ENCODE measurements around the gene CAND1.

Gene CAND1

DNA sequence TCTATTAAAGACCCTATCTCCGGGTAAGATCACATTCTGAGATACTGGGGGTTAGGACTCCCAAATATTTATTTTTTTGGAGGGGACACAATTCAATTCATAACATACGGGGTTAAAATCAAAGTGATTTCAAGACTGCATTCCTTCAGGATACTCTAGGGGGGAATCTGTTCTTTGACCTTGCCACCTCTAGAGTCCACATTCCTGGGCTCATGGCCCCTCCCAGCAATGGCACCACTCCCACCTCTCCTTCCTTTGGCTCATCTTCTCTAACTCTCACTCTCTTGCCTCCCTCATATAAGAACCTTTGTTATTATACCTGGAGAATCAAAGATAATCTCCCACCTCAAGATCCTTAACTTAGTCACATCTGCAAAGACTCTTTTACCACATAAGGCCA is 79.5 kb downstream of the CAND1 start:
- no peak for DNase-seq

DNA sequence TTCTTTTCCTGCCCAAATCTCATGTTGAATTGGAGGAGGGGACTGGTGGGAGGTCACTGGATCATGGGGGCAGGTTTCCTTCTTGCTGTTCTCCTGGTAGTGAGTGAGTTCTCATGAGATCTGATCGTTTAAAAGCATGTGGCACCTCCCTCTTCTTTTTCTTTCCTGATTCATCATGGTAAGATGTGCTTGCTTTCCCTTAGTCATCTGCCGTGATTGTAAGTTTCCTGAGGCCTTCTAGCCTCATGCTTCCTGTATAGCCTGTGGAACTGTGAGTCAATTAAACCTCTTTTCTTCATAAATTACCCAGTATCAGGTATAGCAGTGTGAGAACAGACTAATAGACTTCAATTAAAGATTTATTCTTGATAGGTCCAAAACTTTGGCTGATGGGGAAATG is 83.5 kb downstream of the CAND1 start:
- DNase-seq, result no peak

DNA sequence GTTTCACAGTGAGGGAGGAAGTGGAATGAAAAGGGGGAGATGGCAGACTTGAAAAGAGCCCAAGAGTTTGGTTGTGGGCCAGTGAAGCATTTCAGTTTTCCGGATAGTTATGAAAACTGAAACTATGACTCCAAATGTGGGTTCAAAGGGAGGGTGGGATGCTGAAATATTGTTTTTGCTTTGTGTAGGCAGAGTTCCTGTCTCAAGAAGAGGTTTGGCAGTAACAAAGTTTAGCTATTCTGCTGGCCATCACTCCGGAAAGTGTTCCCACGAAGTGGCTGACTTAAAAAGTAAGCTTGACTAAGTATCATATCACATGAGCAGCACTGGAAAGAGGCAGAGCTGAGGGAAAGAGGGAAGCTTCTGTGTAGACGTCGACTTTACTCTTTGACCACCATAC is 85.2 kb downstream of the CAND1 start:
- DNase-seq, result no peak

DNA sequence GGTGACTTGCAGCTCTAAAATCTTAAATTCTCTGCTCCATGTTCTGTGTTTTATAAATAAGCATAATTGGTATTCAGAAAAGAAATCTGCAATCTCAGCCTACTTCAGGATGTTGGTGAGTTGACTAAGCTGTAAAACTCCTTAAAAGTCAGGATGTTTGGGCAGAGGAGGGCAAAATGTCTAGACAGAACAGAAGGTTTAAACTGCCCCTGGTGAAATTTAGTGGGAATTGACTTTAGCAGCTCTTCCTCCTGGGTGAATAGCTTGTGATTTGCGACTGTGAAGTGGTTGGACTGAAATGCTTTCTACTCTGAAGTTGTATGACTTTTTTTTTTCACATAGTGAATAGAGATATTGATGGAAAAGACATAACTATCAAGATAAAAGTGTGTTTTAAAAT is 85.8 kb downstream of the CAND1 start:
- DNase-seq, result no peak

GRCh38 chr12:67355428-67356379 is 86.5 kb downstream of the CAND1 start:
- no peak for DNase-seq

DNA sequence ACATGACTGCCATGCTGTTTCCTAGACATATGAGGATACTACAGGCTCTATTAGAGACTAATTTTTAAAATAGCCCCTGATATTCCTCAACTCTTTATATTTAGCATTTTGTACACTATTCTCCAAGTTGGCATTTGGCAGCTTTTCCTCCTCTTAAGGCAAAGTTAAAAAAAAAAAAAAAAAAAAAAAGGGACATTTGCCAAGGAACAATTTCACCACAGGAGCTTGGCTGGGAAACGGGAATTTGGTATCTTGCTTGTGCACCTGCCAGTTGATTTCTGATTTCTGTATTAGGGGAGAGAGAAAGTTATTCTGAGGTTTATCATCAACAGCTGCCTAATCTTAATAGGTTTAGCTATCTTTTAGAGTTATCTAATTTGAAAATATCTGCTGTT is 87.2 kb downstream of the CAND1 start:
- no peak for DNase-seq

- no peak for DNase-seq
These were observed 88.4 kb downstream of the CAND1 start for GRCh38 chr12:67357376-67358125.

DNA sequence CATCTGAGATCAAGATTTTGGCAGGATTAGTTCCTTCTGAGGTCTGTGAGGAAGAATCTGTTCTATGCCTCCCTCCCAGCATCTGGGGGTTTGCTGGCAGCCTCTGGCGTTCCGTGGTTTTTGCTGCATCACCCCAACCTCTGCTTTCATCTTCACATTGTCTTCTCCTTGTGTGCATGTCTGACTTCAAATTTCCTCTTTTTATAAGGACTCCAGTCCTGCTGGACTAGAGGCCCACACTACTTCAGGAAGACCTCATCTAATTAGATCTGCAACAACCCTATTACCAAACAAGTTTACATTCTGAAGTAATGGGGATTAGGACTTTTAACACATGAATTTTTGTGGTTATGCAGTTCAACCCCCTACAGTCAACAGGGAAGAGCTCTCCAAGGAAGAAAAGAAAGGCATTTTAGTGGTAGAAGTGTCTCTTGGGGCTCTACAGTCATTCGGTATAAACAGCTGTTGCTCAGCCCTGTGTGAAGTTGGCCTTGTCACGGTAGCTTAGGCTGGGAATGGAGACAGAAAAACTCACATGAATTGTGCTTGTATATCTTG is 89.7 kb downstream of the CAND1 start:
- no peak for DNase-seq

- no peak for DNase-seq
These were observed 93.4 kb downstream of the CAND1 start for GRCh38 chr12:67362526-67362925.

DNA sequence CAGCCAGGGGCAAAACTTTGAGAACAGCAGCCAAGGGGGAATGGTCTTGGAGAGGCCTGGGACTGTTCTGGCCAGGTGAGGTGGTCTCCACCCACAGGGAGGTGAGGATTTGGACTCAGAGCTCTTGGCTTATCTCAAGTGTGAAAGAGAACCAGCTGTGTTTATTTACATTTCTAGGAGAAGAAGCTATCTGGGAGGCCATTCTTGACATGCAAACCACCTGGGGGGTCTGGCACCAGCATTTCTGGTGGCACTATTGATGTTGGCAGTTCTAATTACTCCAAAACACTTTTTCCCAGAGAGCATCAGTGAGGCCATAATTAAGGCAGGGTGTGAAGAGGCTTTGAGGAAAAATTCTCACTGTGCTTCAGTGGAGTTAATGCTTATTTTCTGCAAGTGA is 95.1 kb downstream of the CAND1 start:
- no peak for DNase-seq

DNA sequence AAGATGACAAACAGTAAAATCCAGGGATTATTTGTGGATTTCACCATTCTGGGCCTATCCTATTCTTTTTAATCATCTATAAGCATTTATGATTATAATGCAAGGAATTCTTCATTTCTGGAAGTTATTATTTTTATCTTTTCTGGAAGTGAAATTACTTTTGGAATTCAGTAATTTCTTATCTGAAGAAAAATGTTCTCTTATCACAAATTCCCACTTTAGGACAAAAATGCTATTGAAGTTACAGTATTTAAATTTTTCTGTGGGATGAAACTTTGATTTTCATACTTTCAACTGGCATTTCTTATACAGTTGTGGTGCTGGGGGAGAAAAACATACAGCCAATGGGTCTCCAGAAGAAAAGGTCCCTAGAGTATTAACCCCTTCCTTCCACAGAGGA is 96.0 kb downstream of the CAND1 start:
- DNase-seq, result no peak

DNA sequence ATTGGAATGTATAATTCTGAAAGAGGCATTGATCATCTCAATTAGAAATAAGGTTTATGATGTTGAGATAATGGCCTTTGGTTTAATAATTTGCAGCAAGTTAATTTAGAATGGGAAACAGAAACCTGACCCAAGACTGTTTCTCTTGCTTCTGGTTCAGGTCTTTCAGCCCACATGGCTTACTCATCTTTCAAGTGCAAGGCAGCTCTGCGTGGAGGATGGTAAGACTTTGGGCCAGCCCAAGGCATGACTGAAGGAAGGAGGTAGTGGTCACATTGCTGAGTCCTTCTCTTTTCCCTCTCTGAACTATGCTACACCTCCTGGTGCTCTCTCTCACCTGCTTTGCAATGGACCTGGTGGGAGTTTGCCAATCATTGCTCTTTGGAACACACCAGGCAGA is 98.7 kb downstream of the CAND1 start:
- no peak for DNase-seq

Data from activated effector memory CD4-positive, alpha-beta T cell treated with Interleukin-2 at 50 U/mL for 16 hours (primary cell).